ENCODE data around the gene RHEX.

DNA sequence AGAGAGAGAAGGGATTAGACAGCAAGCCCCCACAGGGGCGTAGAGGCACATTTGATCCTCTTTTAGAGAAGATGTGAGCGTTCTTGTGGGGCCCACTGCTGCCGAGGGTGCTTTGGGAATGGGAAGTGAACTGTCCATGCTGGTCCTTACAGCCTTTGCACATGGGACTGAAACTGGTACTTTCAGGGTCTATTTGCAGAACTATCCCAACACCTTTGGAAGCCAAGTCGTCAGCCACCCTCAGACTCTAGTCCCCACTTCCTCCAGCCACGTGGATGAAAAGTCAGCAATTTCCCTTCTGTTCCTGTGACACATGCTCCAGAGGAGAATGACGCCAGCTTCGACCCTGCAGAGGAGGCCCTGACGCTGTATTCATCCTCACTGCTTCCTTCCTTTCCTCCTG is 47.2 kb upstream of the RHEX start:
- no peak for TF ChIP-seq EZH2 (IDR thresholded peaks at IDR 0.05; ENCODE audit: insufficient read depth, poor library complexity, severe bottlenecking)
- no peak for TF ChIP-seq EZH2phosphoT487 (IDR thresholded peaks at IDR 0.05; ENCODE audit: insufficient read depth, low read depth)
